Gastrocnemius medialis (tissue), 4 donors: ENCODE measurements around the gene EVC2. TPM values are rescaled to one million over a fixed set of nuclear protein-coding genes. Genes with fewer than 3 reads are reported as not detected.

ENCODE experiments used
- ATAC-seq, 2 donors: fragments of 150-250 bp; one replicate each; pipeline ENCODE4 v1.9.1; 2016
- DNase-seq, 2 donors: peaks; one replicate each; pipeline ENCODE4 v3.0.0-alpha.2; 2019
- H3K27ac ChIP-seq, 4 donors: fragments of 200-600 bp; sonication (generic); 1 replicate in 1 of 4; 2 replicates in 3 of 4; pipeline ENCODE4 v1.5.1; 2016 to 2018; ENCODE audit warnings: mild to moderate bottlenecking in 2 of 4, moderate library complexity in 1 of 4
- H3K27me3 ChIP-seq, 3 donors: fragments of 200-600 bp; sonication (generic) in 2 of 3; 1 replicate in 1 of 3; 2 replicates in 2 of 3; pipeline versions ENCODE4 v1.5.1 to v1.6.0; 2016 to 2019; ENCODE audit warnings: mild to moderate bottlenecking in 1 of 3, moderate library complexity in 1 of 3
- H3K36me3 ChIP-seq, 2 donors: fragments of 200-600 bp; sonication (generic) in 1 of 2; one replicate each; pipeline ENCODE4 v1.5.1; 2017 to 2018
- H3K4me1 ChIP-seq, 2 donors: fragments of 200-600 bp; sonication (generic) in 1 of 2; one replicate each; pipeline ENCODE4 v1.5.1; 2016 to 2017; ENCODE audit warnings: mild to moderate bottlenecking in 2 of 2
- H3K4me3 ChIP-seq, 4 donors: fragments of 200-600 bp; sonication (generic) in 3 of 4; 1 replicate in 1 of 4; 2 replicates in 3 of 4; pipeline ENCODE4 v1.5.1; 2016 to 2019; ENCODE audit warnings: mild to moderate bottlenecking in 2 of 4
- H3K9me3 ChIP-seq, 3 donors: fragments of 200-600 bp; sonication (generic) in 2 of 3; 1 replicate in 1 of 3; 2 replicates in 2 of 3; pipeline ENCODE4 v1.5.1; 2016 to 2019
- POLR2A ChIP-seq, 2 donors: fragments of 450-650 bp; IDR thresholded peaks; one replicate each; pipeline ENCODE4 v1.6.1; 2017; ENCODE audit warnings: antibody characterized with exemption in 2 of 2, mild to moderate bottlenecking in 2 of 2, moderate library complexity in 2 of 2
- in situ Hi-C, 4 donors: fragments of 200-750 bp; cut with MboI; loops; one replicate each; pipeline versions ENCODE4 v1.15.0 to v1.8.0; 2017; ENCODE audit warnings: low sequenced_read_pairs in 4 of 4
- intact Hi-C: fragments of 100-400 bp; cut with DNase I; formaldehyde crosslinking; loops from one replicate; pipeline ENCODE4 v1.15.1; 2023; ENCODE audit warnings: low total_unique reads
- total RNA-seq, 4 donors: library from RNA; depleted of rRNA; stranded (reverse); fragments of >200 nt; gene quantifications; one replicate each; pipeline versions ENCODE4 v1.1.0 to v1.2.3, GENCODE V29; 2016
- TF ChIP-seq, protein P1 (sequence below), 5 experiments: fragments of 450-650 bp in 3 of 5; fragments of 200-600 bp in 2 of 5; sonication (generic) in 2 of 5; IDR thresholded peaks in 4 of 5; conservative IDR thresholded peaks in 1 of 5; 1 replicate in 4 of 5; 2 replicates in 1 of 5; pipeline ENCODE4 v1.5.1; 2016 to 2019; ENCODE audit warnings: antibody characterized with exemption in 5 of 5, mild to moderate bottlenecking in 3 of 5, moderate library complexity in 3 of 5

Gene EVC2
- total RNA-seq, 4 donors from 2014 or later = 0.62 to 1.7 (median 1.5) TPM

DNA sequence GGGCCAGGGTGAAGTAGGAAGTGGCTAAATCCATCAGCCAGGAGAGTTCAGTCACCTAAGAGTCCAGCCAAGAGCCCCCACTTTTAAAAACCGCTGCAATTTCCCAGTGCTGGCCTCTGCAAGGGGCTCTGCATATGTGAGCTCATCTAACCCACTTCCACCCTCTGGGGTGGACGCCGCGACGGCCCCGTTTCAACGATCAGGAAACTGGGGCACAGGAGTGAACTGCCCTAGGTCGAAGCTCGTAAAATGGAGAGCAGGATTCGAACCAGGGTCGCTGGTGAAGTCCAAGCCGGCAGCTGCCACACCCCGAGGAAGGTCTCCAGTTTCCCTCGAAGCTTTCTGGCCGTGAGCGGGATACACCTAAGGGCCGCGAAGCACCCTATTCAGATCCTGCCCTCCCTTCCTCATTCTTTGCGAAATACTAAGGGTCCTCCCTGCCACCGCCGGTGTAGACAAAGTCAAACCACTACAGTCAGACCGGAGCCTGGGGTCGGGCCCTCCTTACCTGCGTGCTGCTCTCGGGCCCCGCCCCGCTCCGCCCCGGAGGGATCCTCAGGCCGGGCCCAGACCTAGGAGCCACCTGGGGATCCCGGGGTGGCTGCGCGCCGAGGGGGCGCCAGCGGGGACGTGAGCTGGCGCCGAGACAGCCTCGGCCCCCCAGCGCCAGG lies 446 bp downstream of the EVC2 start:
- in situ Hi-C loops = no loop called here
- no peaks in the 10 kb centered on the region for H3K9me3 ChIP-seq
- DNase-seq = no peak
- intact Hi-C loops = no loop called here
- peak overlapping the region; percentile 46 to 59 (median 55) for H3K4me3 ChIP-seq
- H3K27me3 ChIP-seq = peaks cover 8 to 23% (median 16%) of the 10 kb centered on the region in 3 donors
- TF ChIP-seq, protein P1, sequence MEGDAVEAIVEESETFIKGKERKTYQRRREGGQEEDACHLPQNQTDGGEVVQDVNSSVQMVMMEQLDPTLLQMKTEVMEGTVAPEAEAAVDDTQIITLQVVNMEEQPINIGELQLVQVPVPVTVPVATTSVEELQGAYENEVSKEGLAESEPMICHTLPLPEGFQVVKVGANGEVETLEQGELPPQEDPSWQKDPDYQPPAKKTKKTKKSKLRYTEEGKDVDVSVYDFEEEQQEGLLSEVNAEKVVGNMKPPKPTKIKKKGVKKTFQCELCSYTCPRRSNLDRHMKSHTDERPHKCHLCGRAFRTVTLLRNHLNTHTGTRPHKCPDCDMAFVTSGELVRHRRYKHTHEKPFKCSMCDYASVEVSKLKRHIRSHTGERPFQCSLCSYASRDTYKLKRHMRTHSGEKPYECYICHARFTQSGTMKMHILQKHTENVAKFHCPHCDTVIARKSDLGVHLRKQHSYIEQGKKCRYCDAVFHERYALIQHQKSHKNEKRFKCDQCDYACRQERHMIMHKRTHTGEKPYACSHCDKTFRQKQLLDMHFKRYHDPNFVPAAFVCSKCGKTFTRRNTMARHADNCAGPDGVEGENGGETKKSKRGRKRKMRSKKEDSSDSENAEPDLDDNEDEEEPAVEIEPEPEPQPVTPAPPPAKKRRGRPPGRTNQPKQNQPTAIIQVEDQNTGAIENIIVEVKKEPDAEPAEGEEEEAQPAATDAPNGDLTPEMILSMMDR (IDR thresholded peaks at IDR 0.05 in 4 of 5, conservative IDR thresholded peaks at IDR 0.05 in 1 of 5) = no peak
- TF ChIP-seq POLR2A (IDR thresholded peaks at IDR 0.05) = no peak
- H3K36me3 ChIP-seq = no peaks in the 10 kb centered on the region
- peak overlapping the region; percentile 59 to 75 (median 70) for H3K27ac ChIP-seq
- no peak for ATAC-seq
- no peaks in the 10 kb centered on the region for H3K4me1 ChIP-seq

DNA sequence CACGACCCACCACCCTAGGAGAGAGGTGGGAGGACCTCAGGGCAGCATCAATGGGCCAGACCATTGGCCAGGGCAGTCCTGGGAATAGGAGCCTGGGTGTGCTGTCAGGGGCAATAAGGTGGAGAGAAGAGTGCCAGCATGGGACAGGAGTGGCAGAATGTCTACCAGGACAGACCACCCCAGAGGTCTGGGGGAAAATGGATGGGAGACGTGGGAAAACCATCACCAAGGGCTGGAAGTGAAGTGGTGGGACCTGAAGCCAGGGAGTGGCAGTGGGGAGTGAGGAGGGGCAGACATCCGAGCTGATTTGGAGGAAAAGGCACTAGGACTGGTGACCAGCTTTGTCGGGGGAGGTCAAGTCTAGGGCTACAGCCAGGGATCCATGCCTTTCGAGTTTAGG lies 993 bp downstream of the EVC2 start:
- Histone ChIP-seq H3K27ac (no peak overlapping the region), H3K4me3 (peak overlapping the region in 3 of 4 donors; percentile 46 to 59 (median 54)), H3K27me3 (peaks cover 8 to 23% (median 14%) of the 10 kb centered on the region in 3 donors), H3K36me3 (no peaks in the 10 kb centered on the region), H3K4me1 (no peaks in the 10 kb centered on the region), H3K9me3 (no peaks in the 10 kb centered on the region)
- DNase-seq = no peak
- ATAC-seq = no peak
- intact Hi-C loops (no loop called here), in situ Hi-C loops (no loop called here)
- TF ChIP-seq, protein P1 (IDR thresholded peaks at IDR 0.05 in 4 of 5, conservative IDR thresholded peaks at IDR 0.05 in 1 of 5) = no peak
- no peak for TF ChIP-seq POLR2A (IDR thresholded peaks at IDR 0.05)

DNA sequence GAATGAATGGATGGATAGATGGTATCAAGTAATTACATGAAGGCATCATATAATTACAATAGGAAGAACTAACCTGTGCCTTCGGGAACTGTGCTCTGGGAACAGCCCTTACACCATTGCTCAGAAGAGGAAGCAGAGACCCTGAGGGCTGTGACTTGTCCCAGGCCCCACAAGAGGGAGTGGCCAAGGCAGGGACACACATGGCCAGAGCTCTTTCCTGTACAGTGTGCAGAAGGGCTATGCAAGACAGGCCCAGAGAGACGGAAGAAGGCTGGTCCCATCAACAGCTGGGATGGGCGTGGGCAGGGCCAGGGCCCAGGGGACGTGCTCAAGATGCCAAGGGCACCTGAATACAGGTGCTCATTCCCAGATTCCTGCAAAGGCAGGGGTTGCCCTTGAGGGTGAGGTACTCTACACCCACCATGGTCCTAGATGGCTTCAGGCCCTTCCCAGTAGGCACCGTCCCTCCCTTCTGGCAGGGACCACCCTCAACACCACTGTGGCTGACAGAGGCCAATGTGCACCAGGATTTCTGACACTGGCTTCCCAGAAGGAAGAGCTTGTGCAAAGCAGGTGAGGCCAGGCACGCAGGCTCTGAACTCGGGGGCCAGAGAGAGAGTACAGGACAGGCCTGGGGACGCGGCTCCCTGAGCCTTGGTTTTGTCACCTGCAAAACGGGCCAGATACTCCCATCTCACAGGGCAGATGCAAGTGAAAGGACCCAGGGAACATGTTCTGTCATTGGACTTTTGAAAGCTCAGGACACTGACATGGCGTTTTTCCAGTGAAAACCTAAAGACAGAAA lies 1.7 kb downstream of the EVC2 start:
- in situ Hi-C loops = no loop called here

DNA sequence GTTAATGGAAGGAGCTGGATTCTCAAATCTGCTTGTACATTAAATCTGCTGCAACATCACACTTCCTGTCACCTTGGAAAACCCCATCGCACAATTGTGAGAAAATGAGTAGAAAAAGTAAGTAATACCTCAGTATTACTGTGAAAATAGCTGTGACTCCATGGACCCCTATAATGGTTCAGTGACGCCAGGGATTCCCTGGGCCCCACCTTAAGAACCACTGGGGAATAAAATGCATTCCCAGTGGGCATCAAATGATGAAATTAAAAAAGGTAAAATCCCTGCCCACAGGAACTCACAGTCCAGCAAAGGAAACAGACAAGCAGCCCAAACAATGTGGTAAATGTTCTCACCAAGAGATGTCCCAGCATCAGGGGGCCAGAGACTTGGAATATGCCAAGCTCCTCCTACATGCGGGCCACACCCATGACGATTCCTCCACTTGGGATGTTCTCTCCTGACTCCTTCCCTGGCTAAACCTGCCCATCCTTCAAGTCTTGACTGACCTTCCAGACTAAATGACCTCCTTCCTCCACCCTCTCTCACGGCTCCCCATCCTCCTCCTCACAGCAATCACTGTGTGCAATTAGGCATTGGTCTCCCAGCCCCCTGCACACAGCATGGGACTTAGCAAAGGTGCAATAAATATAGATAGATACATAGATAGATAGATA lies 2.6 kb downstream of the EVC2 start:
- peak in 1 of 2 donors; percentile 49 for ATAC-seq
- no peak overlapping the region for H3K4me3 ChIP-seq
- TF ChIP-seq, protein P1 (IDR thresholded peaks at IDR 0.05 in 4 of 5, conservative IDR thresholded peaks at IDR 0.05 in 1 of 5) = no peak
- TF ChIP-seq POLR2A (IDR thresholded peaks at IDR 0.05) = no peak
- intact Hi-C loops (no loop called here), in situ Hi-C loops (no loop called here)
- H3K4me1 ChIP-seq = no peaks in the 10 kb centered on the region
- no peak overlapping the region for H3K27ac ChIP-seq
- DNase-seq = peak in 1 of 2 donors; percentile 27
- no peaks in the 10 kb centered on the region for H3K9me3 ChIP-seq
- no peaks in the 10 kb centered on the region for H3K36me3 ChIP-seq
- H3K27me3 ChIP-seq = peaks cover 8 to 20% (median 13%) of the 10 kb centered on the region in 3 donors

More for the DNA sequence above, 1.7 kb downstream of the EVC2 start:
- H3K27me3 ChIP-seq = peaks cover 8 to 23% (median 13%) of the 10 kb centered on the region in 3 donors
- H3K9me3 ChIP-seq = no peaks in the 10 kb centered on the region
- TF ChIP-seq POLR2A (IDR thresholded peaks at IDR 0.05) = no peak
- TF ChIP-seq, protein P1 (IDR thresholded peaks at IDR 0.05 in 4 of 5, conservative IDR thresholded peaks at IDR 0.05 in 1 of 5) = no peak
- intact Hi-C loops = no loop called here
- no peak overlapping the region for H3K27ac ChIP-seq
- no peaks in the 10 kb centered on the region for H3K36me3 ChIP-seq
- no peaks in the 10 kb centered on the region for H3K4me1 ChIP-seq
- DNase-seq = no peak
- H3K4me3 ChIP-seq = no peak overlapping the region
- ATAC-seq = no peak
